ACC112 (cell line): Measurements from ENCODE around the gene ZNF593.
A peak's percentile ranks its signal among the peaks of the same experiment; 100 is the strongest.

Experiments used
- H2AFZ ChIP-seq: fragments of 200-600 bp; sonication (generic); one replicate; pipeline ENCODE4 v1.6.0; 2017; ENCODE audit warnings: antibody characterized with exemption, low read length; ENCODE audit not compliant: unreplicated experiment
- H3K27ac ChIP-seq: fragments of 200-600 bp; sonication (generic); 2 replicates; pipeline ENCODE4 v1.5.1; 2014; ENCODE audit warnings: low read depth, mild to moderate bottlenecking, antibody characterized with exemption, low read length, moderate library complexity
- H3K27me3 ChIP-seq: fragments of 200-600 bp; sonication (generic); 2 replicates; pipeline ENCODE4 v1.6.1; 2014; ENCODE audit warnings: mild to moderate bottlenecking, antibody characterized with exemption, low read length, moderate library complexity, mixed read lengths; ENCODE audit not compliant: insufficient read depth
- H3K36me3 ChIP-seq: fragments of 200-600 bp; sonication (generic); 2 replicates; pipeline ENCODE4 v1.6.1; 2016; ENCODE audit warnings: mild to moderate bottlenecking, antibody characterized with exemption, low read length, moderate library complexity, mixed read lengths; ENCODE audit not compliant: insufficient read depth
- H3K4me1 ChIP-seq: fragments of 200-600 bp; sonication (generic); one replicate; pipeline ENCODE4 v1.6.1; 2016; ENCODE audit warnings: low read length, mixed read lengths; ENCODE audit not compliant: insufficient read depth, unreplicated experiment, control insufficient read depth
- H3K4me3 ChIP-seq: fragments of 200-600 bp; sonication (generic); 2 replicates; pipeline ENCODE4 v1.5.1; 2014; ENCODE audit warnings: mild to moderate bottlenecking, low read depth, low read length
- H3K79me2 ChIP-seq: fragments of 200-600 bp; sonication (generic); one replicate; pipeline ENCODE4 v1.6.0; 2016; ENCODE audit warnings: low read length; ENCODE audit not compliant: control insufficient read depth, unreplicated experiment, insufficient read depth

Gene ZNF593

GRCh38 chr1:26161415-26162219 is 8.1 kb upstream of the ZNF593 start:
- peak overlapping the region; percentile 85 for H3K4me3 ChIP-seq
- H2AFZ ChIP-seq = peak overlapping the region; percentile 98
- H3K79me2 ChIP-seq = no peaks in the 10 kb centered on the region
- no peak overlapping the region for H3K27ac ChIP-seq
- H3K4me1 ChIP-seq = peaks cover 8% of the 10 kb centered on the region
- no peaks in the 10 kb centered on the region for H3K36me3 ChIP-seq
- H3K27me3 ChIP-seq = peaks cover 4% of the 10 kb centered on the region; the same call in 1 of the 2 replicates

- Histone ChIP-seq H3K4me3 (peak overlapping the region; percentile 85), H3K27me3 (peaks cover 4% of the 10 kb centered on the region; the same call in 1 of the 2 replicates), H3K27ac (no peak overlapping the region), H3K36me3 (no peaks in the 10 kb centered on the region), H2AFZ (peak overlapping the region; percentile 98), H3K79me2 (no peaks in the 10 kb centered on the region), H3K4me1 (peaks cover 8% of the 10 kb centered on the region)
Measured at GRCh38 chr1:26162220-26162709, 7.4 kb upstream of the ZNF593 start.

GRCh38 chr1:26163684-26164035 is 6.0 kb upstream of the ZNF593 start:
- no peaks in the 10 kb centered on the region for H3K79me2 ChIP-seq
- H3K4me1 ChIP-seq = peaks cover 8% of the 10 kb centered on the region
- peaks cover 4% of the 10 kb centered on the region; the same call in 1 of the 2 replicates for H3K27me3 ChIP-seq
- no peak overlapping the region for H2AFZ ChIP-seq
- H3K27ac ChIP-seq = no peak overlapping the region
- peak overlapping the region; percentile 72 for H3K4me3 ChIP-seq
- H3K36me3 ChIP-seq = no peaks in the 10 kb centered on the region

- Histone ChIP-seq H3K4me1 (peaks cover 8% of the 10 kb centered on the region), H3K36me3 (no peaks in the 10 kb centered on the region), H2AFZ (peak overlapping the region; percentile 75), H3K27ac (no peak overlapping the region), H3K79me2 (no peaks in the 10 kb centered on the region), H3K4me3 (peak overlapping the region; percentile 72), H3K27me3 (peaks cover 4% of the 10 kb centered on the region; the same call in 1 of the 2 replicates)
Measured at GRCh38 chr1:26164036-26164860, 5.5 kb upstream of the ZNF593 start.

DNA sequence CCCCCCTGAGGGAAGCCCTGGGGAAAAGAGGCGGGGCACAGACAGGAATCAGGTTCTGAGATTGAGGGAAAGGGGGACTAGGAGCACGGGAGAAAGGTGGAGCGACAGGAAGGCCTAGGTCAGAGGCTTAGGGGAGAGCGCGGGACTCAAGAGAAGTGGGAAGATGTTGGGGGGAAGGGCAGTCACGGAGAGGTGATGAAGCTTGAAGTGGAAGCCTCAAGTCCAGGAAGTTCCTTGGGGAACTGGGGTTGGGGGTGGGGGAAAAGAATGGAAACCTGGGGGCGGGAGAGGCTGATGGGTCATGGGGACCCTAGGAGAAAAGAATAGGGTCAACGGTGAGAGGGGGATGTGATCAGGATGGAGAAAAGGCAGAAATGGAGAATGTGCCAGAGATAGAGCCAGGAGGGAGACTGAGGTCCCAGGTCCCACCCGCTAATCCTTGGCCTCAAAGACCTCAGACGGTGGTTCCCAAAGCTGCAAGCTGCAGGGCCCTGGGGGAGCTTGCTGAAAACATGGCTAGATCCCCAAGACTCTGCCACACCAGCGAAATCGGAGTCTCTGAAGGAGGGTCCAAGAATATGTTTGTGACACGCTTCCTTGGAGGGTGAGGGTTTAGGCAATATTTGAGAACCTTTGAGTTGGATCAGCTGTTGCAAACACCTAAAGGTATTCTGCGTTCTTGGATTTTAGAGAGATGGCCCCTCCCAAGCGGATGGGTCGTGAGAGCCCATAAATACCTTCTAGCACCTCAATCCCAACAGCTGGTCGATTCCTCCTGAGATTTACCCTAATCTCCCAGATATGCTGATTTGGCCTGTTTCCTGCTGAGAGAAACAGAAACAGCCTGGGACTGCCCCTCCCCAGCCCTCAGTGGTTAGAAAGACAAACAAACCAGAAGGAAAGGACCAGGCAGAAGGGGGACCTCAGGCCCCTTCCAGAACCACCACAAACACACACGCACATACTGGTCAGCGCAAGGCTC is 4.6 kb upstream of the ZNF593 start:
- Histone ChIP-seq H3K4me3 (no peak overlapping the region), H2AFZ (peak overlapping the region; percentile 75), H3K27me3 (peaks cover 4% of the 10 kb centered on the region; the same call in 1 of the 2 replicates)

GRCh38 chr1:26166719-26167281 is 2.9 kb upstream of the ZNF593 start:
- Histone ChIP-seq H3K36me3 (no peaks in the 10 kb centered on the region), H3K79me2 (peaks cover 17% of the 10 kb centered on the region), H3K4me1 (peaks cover 7% of the 10 kb centered on the region), H3K27ac (no peak overlapping the region), H3K4me3 (no peak overlapping the region), H2AFZ (no peak overlapping the region), H3K27me3 (peaks cover 4% of the 10 kb centered on the region; the same call in 1 of the 2 replicates)

More for the DNA sequence above, 4.6 kb upstream of the ZNF593 start:
- peaks cover 4% of the 10 kb centered on the region for H3K79me2 ChIP-seq
- no peak overlapping the region for H3K27ac ChIP-seq
- H3K36me3 ChIP-seq = no peaks in the 10 kb centered on the region
- H3K4me1 ChIP-seq = peaks cover 11% of the 10 kb centered on the region

- Histone ChIP-seq H3K4me3 (peak within 1 kb of the TSS; percentile 96), H3K4me1 (peaks cover 7% of the 10 kb centered on the region), H2AFZ (peak within 1 kb of the TSS; percentile 95), H3K27ac (peak within 1 kb of the TSS; percentile 50; the same call in 1 of the 2 replicates), H3K27me3 (peaks cover 4% of the 10 kb centered on the region; the same call in 1 of the 2 replicates), H3K79me2 (peaks cover 17% of the 10 kb centered on the region), H3K36me3 (no peaks in the 10 kb centered on the region)
Measured at GRCh38 chr1:26168410-26169197, 1.1 kb upstream of the ZNF593 start, which contains the start of gene C1orf232. C1orf232 (minus strand) TSS chr1:26168963; CDS start chr1:26168499, 464 bp downstream.

GRCh38 chr1:26169198-26169554 is 532 bp upstream of the ZNF593 start:
- peaks cover 17% of the 10 kb centered on the region for H3K79me2 ChIP-seq
- peaks cover 7% of the 10 kb centered on the region for H3K4me1 ChIP-seq
- H3K27ac ChIP-seq = no peak overlapping the region
- no peaks in the 10 kb centered on the region for H3K36me3 ChIP-seq
- no peaks in the 10 kb centered on the region for H3K27me3 ChIP-seq
- peak overlapping the region; percentile 95 for H2AFZ ChIP-seq
- peak overlapping the region; percentile 96 for H3K4me3 ChIP-seq

GRCh38 chr1:26170472-26170821 is 739 bp downstream of the ZNF593 start:
- Histone ChIP-seq H3K27me3 (no peaks in the 10 kb centered on the region), H3K4me1 (peaks cover 7% of the 10 kb centered on the region), H3K27ac (no peak overlapping the region), H3K4me3 (peak overlapping the region; percentile 96), H2AFZ (peak overlapping the region; percentile 94), H3K36me3 (no peaks in the 10 kb centered on the region), H3K79me2 (peaks cover 17% of the 10 kb centered on the region)
